Measurements from ENCODE around the gene FGFR3.
"Not testable (repeated sequence)": the region's sequence is repeated elsewhere in the genome, so short reads cannot be mapped to it uniquely, and the experiment has no call there.

Gene FGFR3

GRCh38 chr4:1843852-1844251 is 50.8 kb downstream of the FGFR3 start:
- DNase-seq, result no peak

GRCh38 chr4:1844618-1845017 is 51.5 kb downstream of the FGFR3 start:
- DNase-seq, result not testable (repeated sequence)

DNA sequence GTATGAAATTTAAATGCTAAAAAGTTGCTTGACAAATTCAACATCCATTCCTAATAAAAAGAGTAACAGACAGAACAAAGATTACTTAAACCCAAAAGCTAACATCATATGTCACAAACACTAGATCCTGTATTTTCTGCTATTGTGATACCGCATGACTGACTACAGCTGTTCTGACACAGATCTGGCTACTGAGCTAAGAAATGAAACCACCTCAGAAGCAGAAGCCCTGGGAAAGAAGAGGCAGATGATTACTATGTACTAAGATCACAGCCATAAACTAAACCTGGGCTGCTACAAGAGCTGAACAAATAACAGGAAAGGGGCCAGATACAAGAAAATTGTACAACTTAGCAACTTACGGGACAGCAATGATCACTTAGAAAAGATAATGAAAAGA is 53.5 kb downstream of the FGFR3 start:
- no peak for DNase-seq

DNA sequence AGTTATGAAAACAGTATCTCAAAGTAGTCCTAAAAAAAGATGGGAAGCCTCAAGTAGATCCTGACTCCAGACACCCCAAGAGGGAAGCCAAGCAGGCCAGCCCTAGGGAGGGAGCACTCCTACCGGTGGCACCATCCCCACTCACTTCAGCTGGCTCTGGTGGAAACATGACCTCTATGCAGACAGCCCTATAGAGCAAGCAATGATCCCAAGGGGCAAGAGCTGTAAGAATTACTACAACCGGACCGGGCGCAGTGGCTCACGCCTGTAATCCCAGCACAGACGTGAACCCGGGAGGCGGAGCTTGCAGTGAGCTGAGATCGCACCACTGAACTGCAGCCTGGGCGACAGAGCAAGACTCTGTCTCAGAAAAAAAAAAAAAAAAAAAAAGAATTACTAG is 57.2 kb downstream of the FGFR3 start:
- no peak for DNase-seq

DNA sequence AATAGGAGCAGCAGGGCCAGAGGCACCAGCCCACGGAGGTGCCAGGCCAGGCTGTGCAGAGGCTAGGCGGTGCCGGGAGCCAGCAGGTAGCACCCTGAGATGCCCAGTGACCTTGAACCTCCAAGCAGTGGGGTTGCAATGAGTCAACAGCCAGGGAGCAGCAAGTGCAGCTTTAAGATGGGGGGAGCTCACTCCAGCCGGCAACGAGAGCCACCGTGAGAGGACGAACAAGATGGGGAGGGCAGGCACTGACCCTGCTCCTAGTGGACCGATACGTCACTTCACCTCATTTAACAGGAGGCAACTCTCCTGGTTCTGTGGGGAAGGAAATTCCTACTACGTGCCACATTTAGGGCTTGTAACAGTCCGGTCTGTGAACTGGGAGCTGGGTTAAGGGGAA is 58.1 kb downstream of the FGFR3 start:
- DNase-seq, result no peak

- DNase-seq, result no peak
Measured at GRCh38 chr4:1851575-1852410, 58.7 kb downstream of the FGFR3 start.

- DNase-seq, result no peak
Measured at GRCh38 chr4:1852904-1853623, 60.0 kb downstream of the FGFR3 start.

GRCh38 chr4:1854752-1855151 is 61.7 kb downstream of the FGFR3 start:
- no peak for DNase-seq

- no peak for DNase-seq
Measured at GRCh38 chr4:1855333-1856070, 62.4 kb downstream of the FGFR3 start.

GRCh38 chr4:1856071-1856942 is 63.2 kb downstream of the FGFR3 start, which contains the start of gene LETM1:
Gene LETM1 (minus strand): TSS chr4:1856156. CDS start chr4:1855950, 206 bp downstream.
- peak; percentile 92 for DNase-seq

GRCh38 chr4:1856943-1857699 is 64.0 kb downstream of the FGFR3 start:
- no peak for DNase-seq

DNA sequence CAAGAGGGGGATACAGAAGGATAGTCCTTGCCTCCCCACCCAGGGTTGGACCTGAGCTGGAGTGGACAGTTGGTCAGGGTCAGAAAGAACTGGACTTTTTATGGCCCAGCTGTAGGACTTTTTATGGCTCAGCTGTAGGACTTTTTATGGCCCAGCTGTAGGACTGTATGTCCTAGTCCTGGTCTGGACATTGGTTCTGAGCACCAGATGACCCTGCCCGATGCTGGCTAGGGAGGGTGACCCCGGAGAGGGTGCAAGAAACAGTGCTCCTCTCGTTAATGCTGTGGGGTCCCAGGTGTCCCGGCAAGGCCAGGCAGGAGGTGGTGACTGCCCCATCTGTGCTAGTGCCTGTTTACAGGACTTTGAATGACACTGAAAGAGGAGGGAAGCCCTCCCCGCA is 64.8 kb downstream of the FGFR3 start:
- DNase-seq, result no peak
